GM18909 (cell line): ENCODE results near the gene NDFIP1.
"Not testable (repeated sequence)": the region's sequence is repeated elsewhere in the genome, so short reads cannot be mapped to it uniquely, and the experiment has no call there.

Experiments
- ATAC-seq: cut with Tn5 transposase; IDR thresholded peaks from one replicate; pipeline ENCODE4 v1.9.1; 2021; ENCODE audit warnings: mild to moderate bottlenecking; ENCODE audit not compliant: unreplicated experiment, poor library complexity

NDFIP1 gene

GRCh38 chr5:142151436-142152383 is 43.1 kb downstream of the NDFIP1 start:
- ATAC-seq: no peak

DNA sequence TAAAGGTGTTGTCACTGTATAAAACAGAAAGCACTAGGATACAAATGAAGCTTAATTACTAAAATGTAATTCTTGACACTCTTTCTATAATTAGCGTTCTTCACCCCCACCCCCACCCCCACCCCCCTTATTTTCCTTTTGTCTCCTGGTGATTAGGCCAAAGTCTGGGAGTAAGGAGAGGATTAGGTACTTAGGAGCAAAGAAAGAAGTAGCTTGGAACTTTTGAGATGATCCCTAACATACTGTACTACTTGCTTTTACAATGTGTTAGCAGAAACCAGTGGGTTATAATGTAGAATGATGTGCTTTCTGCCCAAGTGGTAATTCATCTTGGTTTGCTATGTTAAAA is 43.8 kb downstream of the NDFIP1 start:
- no peak for ATAC-seq

DNA sequence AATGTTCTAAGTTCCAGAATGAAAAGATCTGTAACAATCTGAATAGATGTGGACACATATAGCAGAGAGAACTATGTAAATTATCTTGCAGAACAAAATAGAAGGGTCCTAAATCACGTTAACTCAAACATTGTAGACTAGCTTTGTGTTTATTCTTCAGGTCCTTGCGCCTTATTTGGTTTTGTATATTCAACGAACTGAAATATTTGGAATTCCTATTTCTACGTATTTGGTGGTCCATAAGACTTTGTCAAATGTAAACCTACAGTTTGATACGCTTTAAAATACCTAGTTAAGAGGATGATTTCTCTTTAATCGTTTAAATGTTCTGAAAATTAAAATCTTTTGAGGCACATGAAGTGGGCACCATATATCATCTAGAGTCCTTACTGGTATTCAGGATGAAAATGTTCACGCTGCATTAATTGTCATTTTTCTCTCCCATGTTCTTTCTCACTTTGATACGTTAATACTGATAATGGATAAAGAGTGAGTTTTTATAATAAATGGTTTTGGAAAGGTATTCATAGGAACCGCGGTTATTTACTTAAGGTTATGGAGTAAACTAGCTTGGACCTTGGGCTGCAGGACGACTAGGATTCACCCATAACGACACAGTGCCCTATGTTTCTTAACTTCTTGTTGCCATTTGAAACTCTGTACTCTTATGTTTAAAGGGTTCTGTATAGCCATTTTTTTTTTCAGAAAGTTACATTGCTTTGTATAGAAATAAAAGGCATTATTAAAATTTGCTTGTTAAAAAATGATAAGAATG is 45.3 kb downstream of the NDFIP1 start:
- no peak for ATAC-seq

DNA sequence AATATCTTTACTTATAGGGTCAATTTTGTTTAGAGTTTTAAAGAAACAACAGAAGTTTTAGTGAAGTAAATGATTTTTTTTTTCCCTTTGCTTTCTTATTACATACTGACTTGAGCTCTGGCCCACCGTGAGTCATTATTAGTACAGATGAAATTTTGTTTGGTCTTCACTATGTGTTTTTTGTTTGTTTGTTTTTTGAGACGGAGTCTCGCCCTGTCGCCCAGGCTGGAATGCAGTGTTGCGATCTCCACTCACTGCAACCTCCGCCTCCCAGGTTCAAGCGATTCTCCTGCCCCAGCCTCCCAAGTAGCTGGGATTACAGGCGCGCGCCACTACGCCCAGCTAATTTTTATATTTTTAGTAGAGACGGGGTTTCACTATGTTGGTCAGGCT is 45.9 kb downstream of the NDFIP1 start:
- ATAC-seq: not testable (repeated sequence)

GRCh38 chr5:142156839-142157463 is 48.4 kb downstream of the NDFIP1 start:
- no peak for ATAC-seq

- no peak for ATAC-seq
Measured at GRCh38 chr5:142159354-142159753, 50.8 kb downstream of the NDFIP1 start.

- ATAC-seq: no peak
Measured at GRCh38 chr5:142164315-142164714, 55.7 kb downstream of the NDFIP1 start.

DNA sequence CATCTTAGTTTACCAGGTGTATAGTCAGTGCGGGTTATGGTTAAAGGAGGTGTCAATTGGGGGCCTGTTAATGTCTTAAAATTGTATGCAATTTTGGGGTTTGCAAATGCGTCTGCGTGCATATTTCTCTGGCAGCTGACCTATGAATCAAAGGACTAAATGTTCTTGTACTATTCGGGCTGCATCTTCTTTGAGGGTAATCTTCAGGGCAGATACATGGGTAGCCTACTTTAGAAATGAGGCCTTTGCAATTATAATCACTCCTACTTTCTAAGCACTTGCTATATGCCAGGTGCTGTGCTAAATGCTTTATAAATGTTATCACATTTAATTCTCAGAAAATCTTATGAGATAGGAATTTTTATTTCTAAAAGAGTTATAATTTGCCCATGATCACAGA is 58.2 kb downstream of the NDFIP1 start:
- ATAC-seq: no peak

DNA sequence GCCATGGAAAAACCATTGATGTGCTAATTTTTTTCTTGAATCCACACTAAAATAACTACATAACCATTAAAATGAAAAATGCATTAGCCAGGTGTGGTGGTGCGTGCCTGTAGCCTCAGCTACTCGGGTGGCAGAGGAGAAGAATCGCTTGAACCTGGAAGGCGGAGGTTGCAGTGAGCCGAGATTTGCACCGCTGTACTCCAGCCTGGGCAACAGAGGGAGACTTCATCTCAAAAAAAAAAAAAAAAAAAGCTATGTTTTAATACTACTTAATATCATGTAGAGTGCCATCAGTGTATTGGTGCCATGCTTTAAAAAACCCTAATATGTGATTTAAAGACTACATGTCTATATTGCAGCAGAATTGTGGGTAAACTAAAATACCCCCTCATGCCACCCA is 58.9 kb downstream of the NDFIP1 start:
- no peak for ATAC-seq

- no peak for ATAC-seq
Measured at GRCh38 chr5:142168365-142168764, 59.8 kb downstream of the NDFIP1 start.

DNA sequence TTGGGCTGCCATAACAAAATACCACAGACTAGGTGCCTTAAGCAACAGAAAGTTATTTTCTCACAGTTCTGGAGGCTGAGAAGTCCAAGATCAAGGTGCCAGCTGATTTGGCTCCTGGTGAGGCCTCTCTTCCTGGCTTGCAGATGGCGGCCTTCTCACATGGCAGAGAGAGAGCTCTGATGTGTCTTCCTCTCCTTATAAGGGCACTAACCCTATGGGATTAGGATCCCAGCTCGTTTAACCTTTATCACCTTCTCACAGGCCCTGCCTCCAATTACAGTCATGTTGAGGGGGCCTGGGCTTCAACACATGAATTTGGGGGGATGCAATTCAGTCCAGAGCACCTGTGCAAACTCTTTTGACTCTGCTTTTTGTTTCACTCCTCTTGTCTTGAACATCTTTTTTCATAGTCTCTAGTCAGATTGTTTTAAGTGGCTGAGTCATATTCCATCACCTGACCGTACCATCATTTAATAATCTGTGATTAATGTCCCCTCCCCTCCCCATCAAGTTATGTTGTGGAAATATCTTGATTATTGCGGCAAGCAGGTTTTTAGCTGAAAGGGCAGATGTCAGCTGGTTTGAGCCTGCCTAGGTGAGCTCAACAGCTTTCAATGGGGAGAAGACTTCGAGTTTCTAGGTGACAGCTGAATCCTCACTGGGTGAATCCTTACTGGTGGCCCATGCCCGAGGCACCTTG is 61.8 kb downstream of the NDFIP1 start:
- ATAC-seq: no peak

DNA sequence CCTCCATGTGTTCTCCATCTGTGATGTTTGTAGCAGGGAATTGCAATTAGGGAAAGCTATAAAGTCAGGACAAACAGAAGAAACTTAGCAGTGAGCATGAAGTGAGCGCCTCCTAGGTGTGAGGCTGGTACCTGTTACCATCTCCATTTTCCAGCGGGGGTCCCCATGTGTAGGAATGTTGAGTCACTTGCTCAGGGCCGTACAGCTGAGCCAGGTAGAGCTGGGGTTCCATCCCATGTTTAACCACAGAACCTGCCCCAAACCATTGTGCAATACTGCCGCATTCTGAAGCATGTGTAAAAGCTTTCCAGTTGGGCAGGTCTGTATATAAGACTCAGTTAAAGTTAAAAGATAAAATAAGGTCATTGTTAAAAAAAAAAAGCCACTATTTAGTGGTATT is 62.7 kb downstream of the NDFIP1 start:
- no peak for ATAC-seq

DNA sequence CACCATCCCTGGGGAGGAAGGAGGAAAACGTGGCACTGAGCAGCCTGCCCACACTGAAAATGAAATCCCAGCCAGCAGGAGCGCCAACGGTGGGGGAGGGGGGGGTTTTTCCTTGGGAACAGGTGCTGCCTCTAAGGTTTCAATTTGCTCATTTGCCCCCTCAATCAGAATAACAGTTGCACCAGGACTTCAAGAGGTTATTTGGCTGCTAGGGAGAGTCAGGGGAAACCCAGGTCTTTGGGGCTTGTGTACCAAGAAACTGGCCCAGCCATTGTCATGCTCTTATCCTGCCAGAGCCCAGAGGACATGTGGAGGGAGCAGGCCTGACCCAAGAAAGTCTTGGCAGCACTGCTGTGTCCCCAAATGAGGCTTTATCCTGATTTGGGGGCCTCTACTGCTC is 66.5 kb downstream of the NDFIP1 start:
- no peak for ATAC-seq

DNA sequence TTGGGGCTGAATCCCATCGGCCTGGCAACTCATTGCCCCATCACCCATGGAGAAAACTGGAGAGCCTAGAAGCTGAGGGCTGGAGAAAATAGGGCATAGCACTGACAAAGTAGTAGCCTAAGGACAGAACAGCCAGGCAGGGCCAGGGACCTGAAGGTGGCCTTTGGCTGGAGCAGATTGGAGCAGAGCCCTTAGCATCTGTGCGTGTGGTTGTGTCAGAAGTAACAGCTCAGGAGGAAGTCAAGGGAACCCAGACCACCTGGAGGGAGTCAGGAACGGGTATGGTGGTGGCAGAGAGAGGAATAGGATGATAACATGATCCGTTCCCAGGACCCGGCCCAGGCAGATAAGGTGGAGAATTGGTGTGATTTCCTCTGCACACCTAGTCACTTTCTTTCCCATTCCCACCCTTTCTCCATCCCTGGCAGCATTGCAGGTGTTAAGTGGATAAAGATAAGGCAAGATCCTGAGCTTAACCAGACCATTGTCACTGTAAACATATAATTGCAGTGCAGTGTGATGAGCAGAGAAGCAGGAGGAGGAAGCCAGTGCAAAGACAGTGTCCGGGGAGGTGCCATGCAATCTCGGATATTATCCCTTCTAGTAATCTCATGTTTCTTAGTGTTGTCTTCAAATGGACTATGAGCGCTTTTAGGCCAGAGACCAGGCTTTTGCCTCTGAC is 67.0 kb downstream of the NDFIP1 start:
- ATAC-seq: no peak

- ATAC-seq: no peak
Measured at GRCh38 chr5:142176255-142176654, 67.7 kb downstream of the NDFIP1 start.

DNA sequence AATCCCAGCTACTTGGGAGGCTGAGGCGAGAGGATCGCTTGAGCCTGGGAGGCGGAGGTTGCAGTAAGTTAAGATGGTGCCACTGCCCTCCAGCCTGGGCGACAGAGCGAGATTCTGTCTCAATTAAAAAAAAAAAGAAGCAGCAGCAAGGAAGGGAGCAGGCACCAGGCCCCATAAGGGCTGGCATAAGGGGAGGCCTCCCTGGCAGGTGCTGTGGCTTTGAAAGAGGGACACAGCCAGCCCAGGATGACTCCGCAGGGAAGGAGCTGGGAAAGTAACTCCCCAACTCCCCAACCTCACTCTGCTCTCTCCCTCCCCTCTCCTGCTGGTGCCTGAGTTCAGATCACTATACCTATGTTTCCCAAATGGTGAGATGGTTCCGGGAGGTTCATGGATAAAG is 70.1 kb downstream of the NDFIP1 start:
- no peak for ATAC-seq

- ATAC-seq: no peak
Measured at GRCh38 chr5:142179776-142180387, 71.3 kb downstream of the NDFIP1 start.

- no peak for ATAC-seq
Measured at GRCh38 chr5:142181096-142181495, 72.5 kb downstream of the NDFIP1 start.

DNA sequence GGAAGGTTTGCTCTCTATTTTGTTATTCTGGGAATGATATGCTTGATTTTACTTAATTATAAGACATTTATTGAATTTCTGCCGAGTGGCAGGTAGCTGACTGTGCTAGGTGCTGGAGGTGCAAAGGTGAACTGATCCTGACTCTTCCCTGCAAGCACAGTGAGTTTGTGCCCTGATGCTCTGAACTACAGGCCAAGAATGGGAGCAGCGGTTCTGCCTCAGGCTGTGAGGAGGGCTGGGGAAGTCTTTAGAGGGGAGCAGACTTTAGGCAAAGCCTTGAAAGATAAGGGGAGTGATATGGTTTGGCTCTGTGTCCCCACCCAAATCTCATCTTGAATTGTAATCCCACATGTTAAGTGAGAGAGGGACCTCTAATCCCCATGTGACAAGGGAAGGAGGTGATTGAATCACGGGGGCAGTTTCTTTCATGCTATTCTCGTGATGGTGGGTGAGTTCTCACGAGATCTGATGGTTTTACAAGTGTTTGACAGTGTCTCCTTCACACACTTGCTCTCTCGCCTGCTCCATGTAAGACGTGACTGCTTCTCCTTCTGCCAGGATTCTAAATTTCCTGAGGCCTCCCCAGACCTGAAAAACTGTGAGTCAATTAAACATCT is 73.1 kb downstream of the NDFIP1 start:
- no peak for ATAC-seq
